Spleen (tissue), 7 donors: Measurements from ENCODE around the gene STIL.

Source experiments
- POLR2A ChIP-seq, 3 donors: fragments of 450-650 bp; IDR thresholded peaks; one replicate each; pipeline ENCODE4 v1.5.1; 2017; ENCODE audit warnings: antibody characterized with exemption in 3 of 3, mild to moderate bottlenecking in 1 of 3
- POLR2AphosphoS5 ChIP-seq, 3 donors: sonication (generic); formaldehyde crosslinking; IDR thresholded peaks; one replicate each; pipeline ENCODE4 v1.5.1; 2017; ENCODE audit warnings: antibody characterized with exemption in 3 of 3
- TF ChIP-seq, protein P1 (sequence below), 11 experiments: fragments of 200-600 bp in 7 of 11; fragments of 450-650 bp in 4 of 11; sonication (generic) in 4 of 11; IDR thresholded peaks in 8 of 11; conservative IDR thresholded peaks in 3 of 11; 1 replicate in 7 of 11; 2 replicates in 4 of 11; pipeline versions ENCODE4 v1.4.0 to v1.8.0; 2016 to 2021; ENCODE audit warnings: antibody characterized with exemption in 11 of 11, inconsistent platforms in 4 of 11, mild to moderate bottlenecking in 1 of 11
- donor health status: DM: no; HTN: no; CAD: no; lungs with moderate emphysema.
- donor health status: DM: no; HTN: no; CAD: no.
- donor health status: DM: no; HTN: no; CAD: no.

DNA sequence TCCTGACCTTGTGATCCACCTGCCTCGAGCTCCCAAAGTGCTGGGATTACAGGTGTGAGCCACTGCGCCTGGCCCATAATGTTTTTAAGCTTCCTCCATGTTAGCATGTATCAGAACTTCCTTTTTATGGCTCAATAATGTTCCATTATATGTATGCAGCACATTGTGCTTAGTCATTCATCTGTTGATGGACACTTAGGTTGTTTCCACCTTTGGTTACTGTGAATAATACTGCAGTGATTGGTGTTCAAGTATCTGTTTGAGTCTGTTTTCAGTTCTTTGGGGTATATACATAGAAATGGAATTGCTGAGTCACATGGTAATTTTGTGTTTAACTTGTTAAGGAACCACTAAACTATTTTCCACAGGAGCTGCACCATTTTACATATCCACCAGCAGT lies 37.4 kb upstream of the STIL start:
- TF ChIP-seq, protein P1, sequence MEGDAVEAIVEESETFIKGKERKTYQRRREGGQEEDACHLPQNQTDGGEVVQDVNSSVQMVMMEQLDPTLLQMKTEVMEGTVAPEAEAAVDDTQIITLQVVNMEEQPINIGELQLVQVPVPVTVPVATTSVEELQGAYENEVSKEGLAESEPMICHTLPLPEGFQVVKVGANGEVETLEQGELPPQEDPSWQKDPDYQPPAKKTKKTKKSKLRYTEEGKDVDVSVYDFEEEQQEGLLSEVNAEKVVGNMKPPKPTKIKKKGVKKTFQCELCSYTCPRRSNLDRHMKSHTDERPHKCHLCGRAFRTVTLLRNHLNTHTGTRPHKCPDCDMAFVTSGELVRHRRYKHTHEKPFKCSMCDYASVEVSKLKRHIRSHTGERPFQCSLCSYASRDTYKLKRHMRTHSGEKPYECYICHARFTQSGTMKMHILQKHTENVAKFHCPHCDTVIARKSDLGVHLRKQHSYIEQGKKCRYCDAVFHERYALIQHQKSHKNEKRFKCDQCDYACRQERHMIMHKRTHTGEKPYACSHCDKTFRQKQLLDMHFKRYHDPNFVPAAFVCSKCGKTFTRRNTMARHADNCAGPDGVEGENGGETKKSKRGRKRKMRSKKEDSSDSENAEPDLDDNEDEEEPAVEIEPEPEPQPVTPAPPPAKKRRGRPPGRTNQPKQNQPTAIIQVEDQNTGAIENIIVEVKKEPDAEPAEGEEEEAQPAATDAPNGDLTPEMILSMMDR (IDR thresholded peaks at IDR 0.05 in 8 of 11, conservative IDR thresholded peaks at IDR 0.05 in 3 of 11), result no peak
- TF ChIP-seq POLR2AphosphoS5 (IDR thresholded peaks at IDR 0.05) (no peak), POLR2A (IDR thresholded peaks at IDR 0.05) (no peak)
